HEK293 (cell line): Measurements from ENCODE around the gene GALNS.

Experiments
- ZNF140 ChIP-seq: fragments of 450-650 bp; formaldehyde crosslinking; IDR thresholded peaks from 2 replicates; pipeline ENCODE4 v1.5.1; 2016; ENCODE audit warnings: missing biosample characterization, missing genetic modification characterization
- ZNF155 ChIP-seq: fragments of 450-650 bp; formaldehyde crosslinking; IDR thresholded peaks from 2 replicates; pipeline ENCODE4 v1.5.1; 2016; ENCODE audit warnings: missing biosample characterization, missing genetic modification characterization
- ZNF211 ChIP-seq: fragments of 450-650 bp; formaldehyde crosslinking; IDR thresholded peaks from 2 replicates; pipeline ENCODE4 v1.5.1; 2016; ENCODE audit warnings: low read depth, missing biosample characterization, missing genetic modification characterization
- ZNF274 ChIP-seq, 2 experiments: fragments of 200-500 bp in 1 of 2; fragments of 450-650 bp in 1 of 2; sonication (Bioruptor generic) in 1 of 2; formaldehyde crosslinking in 1 of 2; IDR thresholded peaks; 2 replicates each; pipeline versions ENCODE4 v1.5.1 to v1.6.1; 2014 to 2016; ENCODE audit warnings: borderline replicate concordance in 1 of 2, inconsistent platforms in 1 of 2, low read length in 1 of 2, missing biosample characterization in 1 of 2, missing genetic modification characterization in 1 of 2
- ZNF521 ChIP-seq: fragments of 450-650 bp; formaldehyde crosslinking; IDR thresholded peaks from 2 replicates; pipeline ENCODE4 v1.5.1; 2017; ENCODE audit warnings: missing biosample characterization, mild to moderate bottlenecking, missing genetic modification characterization
- ZNF792 ChIP-seq: fragments of 450-650 bp; formaldehyde crosslinking; IDR thresholded peaks from 2 replicates; pipeline ENCODE4 v1.5.1; 2016; ENCODE audit warnings: missing biosample characterization, missing genetic modification characterization
- TF ChIP-seq, protein P1 (sequence below): fragments of 450-650 bp; formaldehyde crosslinking; IDR thresholded peaks from 2 replicates; pipeline ENCODE4 v1.5.1; 2016; ENCODE audit warnings: missing biosample characterization, missing genetic modification characterization
- TF ChIP-seq, protein P2 (sequence below): fragments of 450-650 bp; formaldehyde crosslinking; IDR thresholded peaks from 2 replicates; pipeline ENCODE4 v1.5.1; 2016; ENCODE audit warnings: missing biosample characterization, missing genetic modification characterization
- TF ChIP-seq, protein P3 (sequence below): fragments of 450-650 bp; formaldehyde crosslinking; IDR thresholded peaks from 2 replicates; pipeline ENCODE4 v1.5.1; 2016; ENCODE audit warnings: missing biosample characterization, missing genetic modification characterization

DNA sequence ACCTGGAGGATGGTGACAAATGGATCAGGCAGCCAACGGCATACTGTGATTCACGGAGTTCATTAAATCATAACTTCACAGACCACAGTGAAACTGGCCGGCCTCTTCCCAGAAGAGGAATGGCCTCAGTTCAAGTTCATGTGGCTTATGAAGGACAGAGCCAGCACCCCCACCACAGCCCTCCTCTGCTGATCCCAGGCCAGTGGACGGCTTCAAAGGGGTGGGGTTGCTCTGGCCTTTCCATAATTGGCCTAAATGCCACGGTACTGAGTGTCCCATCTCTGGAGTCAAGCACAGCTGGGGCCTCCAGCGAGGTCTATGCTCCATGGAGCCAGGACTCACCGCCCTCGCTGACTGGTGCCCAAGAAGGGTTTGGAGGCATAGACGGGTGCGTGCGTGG is 21.4 kb downstream of the GALNS start:
- TF ChIP-seq ZNF155 (tag by site-specific recombination): no peak
- TF ChIP-seq ZNF140 (tag by site-specific recombination): no peak
- TF ChIP-seq, protein P1, sequence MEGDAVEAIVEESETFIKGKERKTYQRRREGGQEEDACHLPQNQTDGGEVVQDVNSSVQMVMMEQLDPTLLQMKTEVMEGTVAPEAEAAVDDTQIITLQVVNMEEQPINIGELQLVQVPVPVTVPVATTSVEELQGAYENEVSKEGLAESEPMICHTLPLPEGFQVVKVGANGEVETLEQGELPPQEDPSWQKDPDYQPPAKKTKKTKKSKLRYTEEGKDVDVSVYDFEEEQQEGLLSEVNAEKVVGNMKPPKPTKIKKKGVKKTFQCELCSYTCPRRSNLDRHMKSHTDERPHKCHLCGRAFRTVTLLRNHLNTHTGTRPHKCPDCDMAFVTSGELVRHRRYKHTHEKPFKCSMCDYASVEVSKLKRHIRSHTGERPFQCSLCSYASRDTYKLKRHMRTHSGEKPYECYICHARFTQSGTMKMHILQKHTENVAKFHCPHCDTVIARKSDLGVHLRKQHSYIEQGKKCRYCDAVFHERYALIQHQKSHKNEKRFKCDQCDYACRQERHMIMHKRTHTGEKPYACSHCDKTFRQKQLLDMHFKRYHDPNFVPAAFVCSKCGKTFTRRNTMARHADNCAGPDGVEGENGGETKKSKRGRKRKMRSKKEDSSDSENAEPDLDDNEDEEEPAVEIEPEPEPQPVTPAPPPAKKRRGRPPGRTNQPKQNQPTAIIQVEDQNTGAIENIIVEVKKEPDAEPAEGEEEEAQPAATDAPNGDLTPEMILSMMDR: no peak
- TF ChIP-seq, protein P2, sequence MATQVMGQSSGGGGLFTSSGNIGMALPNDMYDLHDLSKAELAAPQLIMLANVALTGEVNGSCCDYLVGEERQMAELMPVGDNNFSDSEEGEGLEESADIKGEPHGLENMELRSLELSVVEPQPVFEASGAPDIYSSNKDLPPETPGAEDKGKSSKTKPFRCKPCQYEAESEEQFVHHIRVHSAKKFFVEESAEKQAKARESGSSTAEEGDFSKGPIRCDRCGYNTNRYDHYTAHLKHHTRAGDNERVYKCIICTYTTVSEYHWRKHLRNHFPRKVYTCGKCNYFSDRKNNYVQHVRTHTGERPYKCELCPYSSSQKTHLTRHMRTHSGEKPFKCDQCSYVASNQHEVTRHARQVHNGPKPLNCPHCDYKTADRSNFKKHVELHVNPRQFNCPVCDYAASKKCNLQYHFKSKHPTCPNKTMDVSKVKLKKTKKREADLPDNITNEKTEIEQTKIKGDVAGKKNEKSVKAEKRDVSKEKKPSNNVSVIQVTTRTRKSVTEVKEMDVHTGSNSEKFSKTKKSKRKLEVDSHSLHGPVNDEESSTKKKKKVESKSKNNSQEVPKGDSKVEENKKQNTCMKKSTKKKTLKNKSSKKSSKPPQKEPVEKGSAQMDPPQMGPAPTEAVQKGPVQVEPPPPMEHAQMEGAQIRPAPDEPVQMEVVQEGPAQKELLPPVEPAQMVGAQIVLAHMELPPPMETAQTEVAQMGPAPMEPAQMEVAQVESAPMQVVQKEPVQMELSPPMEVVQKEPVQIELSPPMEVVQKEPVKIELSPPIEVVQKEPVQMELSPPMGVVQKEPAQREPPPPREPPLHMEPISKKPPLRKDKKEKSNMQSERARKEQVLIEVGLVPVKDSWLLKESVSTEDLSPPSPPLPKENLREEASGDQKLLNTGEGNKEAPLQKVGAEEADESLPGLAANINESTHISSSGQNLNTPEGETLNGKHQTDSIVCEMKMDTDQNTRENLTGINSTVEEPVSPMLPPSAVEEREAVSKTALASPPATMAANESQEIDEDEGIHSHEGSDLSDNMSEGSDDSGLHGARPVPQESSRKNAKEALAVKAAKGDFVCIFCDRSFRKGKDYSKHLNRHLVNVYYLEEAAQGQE (tag by site-specific recombination): no peak
- no peak for TF ChIP-seq ZNF521 (tag by site-specific recombination)
- no peak for TF ChIP-seq ZNF211 (tag by site-specific recombination)
- no peak for TF ChIP-seq ZNF792
- TF ChIP-seq, protein P3, sequence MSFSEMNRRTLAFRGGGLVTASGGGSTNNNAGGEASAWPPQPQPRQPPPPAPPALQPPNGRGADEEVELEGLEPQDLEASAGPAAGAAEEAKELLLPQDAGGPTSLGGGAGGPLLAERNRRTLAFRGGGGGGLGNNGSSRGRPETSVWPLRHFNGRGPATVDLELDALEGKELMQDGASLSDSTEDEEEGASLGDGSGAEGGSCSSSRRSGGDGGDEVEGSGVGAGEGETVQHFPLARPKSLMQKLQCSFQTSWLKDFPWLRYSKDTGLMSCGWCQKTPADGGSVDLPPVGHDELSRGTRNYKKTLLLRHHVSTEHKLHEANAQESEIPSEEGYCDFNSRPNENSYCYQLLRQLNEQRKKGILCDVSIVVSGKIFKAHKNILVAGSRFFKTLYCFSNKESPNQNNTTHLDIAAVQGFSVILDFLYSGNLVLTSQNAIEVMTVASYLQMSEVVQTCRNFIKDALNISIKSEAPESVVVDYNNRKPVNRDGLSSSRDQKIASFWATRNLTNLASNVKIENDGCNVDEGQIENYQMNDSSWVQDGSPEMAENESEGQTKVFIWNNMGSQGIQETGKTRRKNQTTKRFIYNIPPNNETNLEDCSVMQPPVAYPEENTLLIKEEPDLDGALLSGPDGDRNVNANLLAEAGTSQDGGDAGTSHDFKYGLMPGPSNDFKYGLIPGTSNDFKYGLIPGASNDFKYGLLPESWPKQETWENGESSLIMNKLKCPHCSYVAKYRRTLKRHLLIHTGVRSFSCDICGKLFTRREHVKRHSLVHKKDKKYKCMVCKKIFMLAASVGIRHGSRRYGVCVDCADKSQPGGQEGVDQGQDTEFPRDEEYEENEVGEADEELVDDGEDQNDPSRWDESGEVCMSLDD (tag by site-specific recombination): no peak
- no peak for TF ChIP-seq ZNF274 (IDR thresholded peaks at IDR 0.05; ENCODE audit: low read length)
- TF ChIP-seq ZNF274 (tag by site-specific recombination; IDR thresholded peaks at IDR 0.05; ENCODE audit: borderline replicate concordance): no peak
